Measurements from ENCODE around the gene CCDC142. TPM values are rescaled to one million over a fixed set of nuclear protein-coding genes. Genes with fewer than 3 reads are reported as not detected.

The CCDC142 gene
- 1 to 10 TPM; 3.7 to 5.8 TPM for total RNA-seq

GRCh38 chr2:74482801-74483674 is at the start of gene CCDC142, which contains the start of gene TTC31:
TSS of gene CCDC142 (minus strand) at chr2:74482998. CDS start at chr2:74482837, 161 bp downstream.
TSS of gene TTC31 (plus strand) at chr2:74483081. CDS start at chr2:74483096, 15 bp downstream.
- intact Hi-C loops (cut with micrococcal nuclease), result loop anchor here (1.0 to 5.0 kb wide), 11 partner anchors 11 to 393 kb away; partner anchors contain the start of genes AUP1, HK2, HTRA2 and MRPL53
- no peaks in the 10 kb centered on the region for H3K9me3 Mint-ChIP-seq
- peak within 1 kb of the TSS; percentile 98 for H3K27ac Mint-ChIP-seq
- peak; percentile 97 for DNase-seq
- H3K4me1 Mint-ChIP-seq (ENCODE audit: low read depth), result peaks cover 32% of the 10 kb centered on the region
- H3K4me3 Mint-ChIP-seq, result peak within 1 kb of the TSS; percentile 93
- no peaks in the 10 kb centered on the region for H3K27me3 Mint-ChIP-seq (ENCODE audit: low read depth)
- peaks cover 17% of the 10 kb centered on the region for H3K36me3 Mint-ChIP-seq (ENCODE audit: low read depth)
- CTCF ChIA-PET, result interaction anchor here (0.5 to 8.2 kb wide), 23 partner anchors 8 to 198 kb away, joined by 3 to 144 read pairs (median 4); partner anchors contain the start of genes AUP1, HTRA2, INO80B and LBX2

GRCh38 chr2:74532222-74532621 is 49.4 kb upstream of the CCDC142 start:
- Mint-ChIP-seq H3K9me3 (no peaks in the 10 kb centered on the region), H3K27me3 (ENCODE audit: low read depth) (no peaks in the 10 kb centered on the region), H3K27ac (peak overlapping the region; percentile 2), H3K4me1 (ENCODE audit: low read depth) (peaks cover 33% of the 10 kb centered on the region), H3K4me3 (peak overlapping the region; percentile 35), H3K36me3 (ENCODE audit: low read depth) (peaks cover 34% of the 10 kb centered on the region)
- no peak for DNase-seq
- intact Hi-C loops (cut with micrococcal nuclease), result loop anchor here (1.0 to 10.0 kb wide), 5 partner anchors 35 to 707 kb away; partner anchors contain the start of genes LBX2 and STAMBP
- CTCF ChIA-PET, result interaction anchor here (0.5 to 4.4 kb wide), 18 partner anchors 10 to 197 kb away, joined by 3 to 50 read pairs (median 4); partner anchors contain the start of genes CCDC142, MRPL53, TTC31 and WBP1

GRCh38 chr2:74531666-74532065 is 48.9 kb upstream of the CCDC142 start:
- Mint-ChIP-seq H3K4me3 (peak overlapping the region; percentile 34), H3K27me3 (ENCODE audit: low read depth) (no peaks in the 10 kb centered on the region), H3K9me3 (no peaks in the 10 kb centered on the region), H3K27ac (peak overlapping the region; percentile 2), H3K4me1 (ENCODE audit: low read depth) (peaks cover 36% of the 10 kb centered on the region), H3K36me3 (ENCODE audit: low read depth) (peaks cover 39% of the 10 kb centered on the region)
- intact Hi-C loops (cut with micrococcal nuclease), result loop anchor here (1.0 to 10.0 kb wide), 6 partner anchors 34 to 707 kb away; partner anchors contain the start of genes HK2, LBX2 and STAMBP
- CTCF ChIA-PET, result interaction anchor here (0.5 to 4.4 kb wide), 21 partner anchors 10 to 197 kb away, joined by 3 to 50 read pairs (median 3); partner anchors contain the start of genes CCDC142, MRPL53, TTC31 and WBP1
- DNase-seq, result no peak

- CTCF ChIA-PET, result interaction anchor here (0.9 to 4.4 kb wide), 10 partner anchors 21 to 61 kb away, joined by 3 to 50 read pairs (median 6); partner anchors contain the start of genes CCDC142 and TTC31
- peak overlapping the region; percentile 84 for H3K27ac Mint-ChIP-seq
- H3K4me3 Mint-ChIP-seq, result peak overlapping the region; percentile 98
- peaks cover 48% of the 10 kb centered on the region for H3K36me3 Mint-ChIP-seq (ENCODE audit: low read depth)
- intact Hi-C loops (cut with micrococcal nuclease), result loop anchor here (2.0 to 10.0 kb wide), 5 partner anchors 33 to 706 kb away; partner anchors contain the start of genes HK2, LBX2 and STAMBP
- no peaks in the 10 kb centered on the region for H3K9me3 Mint-ChIP-seq
- peaks cover 40% of the 10 kb centered on the region for H3K4me1 Mint-ChIP-seq (ENCODE audit: low read depth)
- no peaks in the 10 kb centered on the region for H3K27me3 Mint-ChIP-seq (ENCODE audit: low read depth)
- DNase-seq, result peak; percentile 77
Observed at GRCh38 chr2:74530239-74531187, 47.7 kb upstream of the CCDC142 start.

GRCh38 chr2:74529357-74530238 is 46.8 kb upstream of the CCDC142 start, which contains the start of the genes AUP1 and HTRA2:
TSS of gene AUP1 (minus strand) at chr2:74529706. CDS start at chr2:74529629, 77 bp downstream.
TSS of gene HTRA2 (plus strand) at chr2:74529933. CDS start at chr2:74530007, 74 bp downstream.
- no peaks in the 10 kb centered on the region for H3K27me3 Mint-ChIP-seq (ENCODE audit: low read depth)
- intact Hi-C loops (cut with micrococcal nuclease), result loop anchor here (1.0 to 10.0 kb wide), 14 partner anchors 13 to 705 kb away; partner anchors contain the start of genes C2orf81, DOK1, HK2 and INO80B
- peaks cover 48% of the 10 kb centered on the region for H3K36me3 Mint-ChIP-seq (ENCODE audit: low read depth)
- peak within 1 kb of the TSS; percentile 98 for H3K4me3 Mint-ChIP-seq
- peak; percentile 96 for DNase-seq
- H3K4me1 Mint-ChIP-seq (ENCODE audit: low read depth), result peaks cover 40% of the 10 kb centered on the region
- H3K27ac Mint-ChIP-seq, result peak within 1 kb of the TSS; percentile 91
- no peaks in the 10 kb centered on the region for H3K9me3 Mint-ChIP-seq
- CTCF ChIA-PET, result interaction anchor here (0.9 to 4.4 kb wide), 10 partner anchors 9 to 60 kb away, joined by 3 to 39 read pairs (median 4); partner anchors contain the start of genes CCDC142 and TTC31

GRCh38 chr2:74528600-74529356 is 46.0 kb upstream of the CCDC142 start:
- intact Hi-C loops (cut with micrococcal nuclease), result loop anchor here (1.0 to 2.0 kb wide), 9 partner anchors 12 to 136 kb away; partner anchors contain the start of genes C2orf81, DOK1, INO80B and PCGF1
- peak overlapping the region; percentile 98 for H3K4me3 Mint-ChIP-seq
- H3K9me3 Mint-ChIP-seq, result no peaks in the 10 kb centered on the region
- peaks cover 40% of the 10 kb centered on the region for H3K4me1 Mint-ChIP-seq (ENCODE audit: low read depth)
- peaks cover 48% of the 10 kb centered on the region for H3K36me3 Mint-ChIP-seq (ENCODE audit: low read depth)
- CTCF ChIA-PET, result interaction anchor here (0.9 to 2.7 kb wide), 8 partner anchors 10 to 61 kb away, joined by 3 to 10 read pairs (median 4); partner anchors contain the start of genes CCDC142 and TTC31
- peak; percentile 45 for DNase-seq
- no peaks in the 10 kb centered on the region for H3K27me3 Mint-ChIP-seq (ENCODE audit: low read depth)
- H3K27ac Mint-ChIP-seq, result peak overlapping the region; percentile 91

- DNase-seq, result no peak
- intact Hi-C loops (cut with micrococcal nuclease), result loop anchor here (2.0 kb wide), 1 partner anchor 73 kb away; the partner anchor contains the start of gene INO80B
- Mint-ChIP-seq H3K9me3 (no peaks in the 10 kb centered on the region), H3K27me3 (ENCODE audit: low read depth) (no peaks in the 10 kb centered on the region), H3K4me3 (peak overlapping the region; percentile 98), H3K4me1 (ENCODE audit: low read depth) (peaks cover 40% of the 10 kb centered on the region), H3K27ac (no peak overlapping the region), H3K36me3 (ENCODE audit: low read depth) (peaks cover 48% of the 10 kb centered on the region)
- CTCF ChIA-PET, result interaction anchor here (0.7 to 1.7 kb wide), 2 partner anchors 58 to 298 kb away, joined by 4 to 6 read pairs; no protein-coding TSS in a partner anchor
Observed at GRCh38 chr2:74527741-74528140, 44.9 kb upstream of the CCDC142 start.

GRCh38 chr2:74526649-74527230 is 43.9 kb upstream of the CCDC142 start:
- Mint-ChIP-seq H3K27ac (no peak overlapping the region), H3K4me3 (no peak overlapping the region), H3K36me3 (ENCODE audit: low read depth) (peaks cover 39% of the 10 kb centered on the region)

GRCh38 chr2:74525717-74526648 is 43.2 kb upstream of the CCDC142 start, which contains the start of gene DQX1:
TSS of gene DQX1 (minus strand) at chr2:74526231. CDS start at chr2:74525729, 502 bp downstream.
- Mint-ChIP-seq H3K27me3 (ENCODE audit: low read depth) (no peaks in the 10 kb centered on the region), H3K9me3 (no peaks in the 10 kb centered on the region), H3K27ac (peak within 1 kb of the TSS; percentile 9), H3K4me1 (ENCODE audit: low read depth) (peaks cover 27% of the 10 kb centered on the region), H3K36me3 (ENCODE audit: low read depth) (peaks cover 36% of the 10 kb centered on the region), H3K4me3 (no peak within 1 kb of the TSS)
- CTCF ChIA-PET, result interaction anchor here (1.1 kb wide), 1 partner anchor 62 kb away, joined by 5 read pairs; no protein-coding TSS in a partner anchor
- DNase-seq, result peak; percentile 33
- intact Hi-C loops (cut with micrococcal nuclease), result no loop called here

More at GRCh38 chr2:74526649-74527230, 43.9 kb upstream of the CCDC142 start:
- intact Hi-C loops (cut with micrococcal nuclease), result no loop called here
- DNase-seq, result no peak
- CTCF ChIA-PET, result interaction anchor here (1.1 kb wide), 1 partner anchor 62 kb away, joined by 5 read pairs; no protein-coding TSS in a partner anchor
- H3K27me3 Mint-ChIP-seq (ENCODE audit: low read depth), result no peaks in the 10 kb centered on the region
- peaks cover 35% of the 10 kb centered on the region for H3K4me1 Mint-ChIP-seq (ENCODE audit: low read depth)
- no peaks in the 10 kb centered on the region for H3K9me3 Mint-ChIP-seq

Data from activated naive CD4-positive, alpha-beta T cell treated with anti-CD3 and anti-CD28 coated beads for 36 hours (primary cell).